Stimulated activated CD4-positive, alpha-beta T cell treated with anti-CD3 and anti-CD28 coated beads, TNF-alpha, amount 100 ng/mL, for 4 hours (primary cell): ENCODE measurements around the gene DQX1.
"Not testable (repeated sequence)": the region's sequence is repeated elsewhere in the genome, so short reads cannot be mapped to it uniquely, and the experiment has no call there.

Experiments used
- DNase-seq, 3 experiments: peaks; one replicate each; pipeline ENCODE4 v3.0.0-alpha.2; 2020; ENCODE audit warnings: low read depth in 3 of 3

DQX1 gene

GRCh38 chr2:74496997-74497776, 28.8 kb downstream of the DQX1 start:
- no peak for DNase-seq

DNA sequence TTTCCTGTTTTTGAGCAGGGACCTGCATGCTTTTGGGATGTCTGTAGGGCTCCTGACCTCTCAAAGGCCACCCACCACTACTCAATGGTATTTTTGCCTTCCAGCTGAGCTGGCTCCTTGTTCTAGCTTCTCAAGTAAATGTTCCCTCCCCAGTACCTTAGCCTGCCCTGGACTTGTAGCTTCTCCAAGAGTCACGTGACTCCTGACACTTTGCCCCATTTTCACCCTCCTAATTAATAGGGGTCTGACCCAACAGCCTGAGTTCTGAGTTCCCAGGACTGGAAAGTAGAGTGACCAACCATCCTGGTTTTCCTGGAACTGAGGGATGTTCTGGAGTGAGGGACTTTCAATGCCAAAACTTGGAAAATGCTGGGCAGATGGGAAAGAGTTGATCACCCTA, 30.6 kb downstream of the DQX1 start:
- no peak for DNase-seq

- no peak for DNase-seq
Measured at GRCh38 chr2:74493546-74493945, 32.5 kb downstream of the DQX1 start.

DNA sequence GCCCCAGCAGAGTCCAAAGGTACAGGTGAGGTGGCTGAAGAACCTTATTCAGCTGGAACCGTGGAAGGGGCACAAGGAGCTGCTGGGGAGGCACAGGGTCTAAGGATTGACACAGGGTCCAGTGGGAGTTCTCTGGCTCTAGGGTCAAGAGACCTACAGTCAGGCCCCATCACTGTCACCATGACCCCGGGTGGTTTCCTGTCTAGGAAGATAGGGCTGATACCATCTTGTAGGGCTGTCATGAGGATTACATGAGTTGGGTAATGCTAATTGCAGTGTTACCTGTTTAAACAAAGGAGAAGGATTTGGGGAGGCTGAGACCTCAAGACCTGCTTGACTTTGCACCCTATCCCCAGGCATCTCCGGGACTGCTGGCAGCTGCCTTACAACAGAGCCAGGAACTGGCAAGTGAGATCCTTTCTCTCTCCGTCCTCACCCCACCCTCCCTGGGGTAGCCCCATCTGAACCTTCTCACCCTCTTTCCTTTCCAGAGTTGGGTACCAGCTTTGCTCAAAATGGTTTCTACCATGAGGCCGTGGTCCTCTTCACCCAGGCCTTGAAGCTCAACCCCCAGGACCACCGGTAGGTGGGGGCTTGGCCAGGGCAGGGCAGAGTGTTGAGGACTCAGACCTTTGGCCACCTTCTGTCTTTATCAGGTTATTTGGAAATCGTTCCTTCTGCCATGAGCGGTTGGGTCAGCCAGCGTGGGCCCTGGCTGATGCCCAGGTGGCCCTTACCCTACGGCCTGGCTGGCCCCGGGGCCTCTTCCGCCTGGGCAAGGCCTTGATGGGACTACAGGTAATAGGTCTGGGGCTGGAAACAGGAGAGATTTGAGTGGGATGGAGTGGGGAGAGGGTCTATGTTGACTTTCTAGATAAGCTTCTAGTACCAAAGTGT, 34.1 kb downstream of the DQX1 start:
- no peak for DNase-seq

DNA sequence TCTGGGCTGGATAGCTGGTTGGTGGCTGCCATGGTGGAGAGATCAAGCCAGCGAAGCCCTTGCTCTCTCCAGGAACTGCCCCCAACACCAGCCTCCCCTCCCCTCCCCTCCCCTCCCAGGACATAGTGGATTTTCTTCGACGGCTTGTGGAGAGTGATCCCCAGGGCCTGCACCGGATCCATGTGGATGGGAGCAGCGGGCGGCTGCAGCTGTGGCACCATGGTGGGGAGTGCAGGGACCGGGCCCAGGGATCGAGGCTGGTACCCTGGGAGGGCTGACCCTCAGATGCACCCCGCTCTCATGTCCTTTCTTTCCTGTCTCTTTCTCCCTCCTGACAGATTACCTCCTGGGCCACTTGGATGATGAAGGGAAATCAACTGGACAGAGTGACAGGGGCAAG, 36.1 kb downstream of the DQX1 start:
- no peak for DNase-seq

GRCh38 chr2:74488643-74489481, 37.2 kb downstream of the DQX1 start:
- no peak for DNase-seq

- no peak for DNase-seq
Measured at GRCh38 chr2:74486141-74486540, 39.9 kb downstream of the DQX1 start.

DNA sequence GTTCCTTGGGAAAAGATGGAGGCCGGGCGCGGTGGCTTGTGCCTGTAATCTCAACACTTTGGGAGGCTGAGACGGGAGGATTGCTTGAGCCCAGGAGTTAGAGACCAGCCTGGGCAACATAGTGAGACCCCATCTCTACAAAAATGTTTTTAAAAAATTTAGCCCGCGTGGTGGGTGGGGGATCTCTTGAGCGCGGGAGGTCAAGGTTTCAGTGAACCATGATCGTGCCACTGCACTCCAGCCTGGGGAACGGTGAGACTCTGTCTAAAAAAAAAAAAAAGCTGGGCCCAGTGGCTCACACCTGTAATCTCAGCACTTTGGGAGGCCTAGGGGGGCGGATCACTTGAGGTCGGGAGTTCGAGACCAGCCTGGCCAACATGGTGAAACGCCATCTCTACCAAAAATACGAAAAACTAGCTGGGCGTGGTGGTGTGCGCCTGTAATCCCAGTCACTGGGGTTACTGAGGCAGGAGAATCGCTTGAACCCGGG, 42.3 kb downstream of the DQX1 start:
- not testable (repeated sequence) for DNase-seq

DNA sequence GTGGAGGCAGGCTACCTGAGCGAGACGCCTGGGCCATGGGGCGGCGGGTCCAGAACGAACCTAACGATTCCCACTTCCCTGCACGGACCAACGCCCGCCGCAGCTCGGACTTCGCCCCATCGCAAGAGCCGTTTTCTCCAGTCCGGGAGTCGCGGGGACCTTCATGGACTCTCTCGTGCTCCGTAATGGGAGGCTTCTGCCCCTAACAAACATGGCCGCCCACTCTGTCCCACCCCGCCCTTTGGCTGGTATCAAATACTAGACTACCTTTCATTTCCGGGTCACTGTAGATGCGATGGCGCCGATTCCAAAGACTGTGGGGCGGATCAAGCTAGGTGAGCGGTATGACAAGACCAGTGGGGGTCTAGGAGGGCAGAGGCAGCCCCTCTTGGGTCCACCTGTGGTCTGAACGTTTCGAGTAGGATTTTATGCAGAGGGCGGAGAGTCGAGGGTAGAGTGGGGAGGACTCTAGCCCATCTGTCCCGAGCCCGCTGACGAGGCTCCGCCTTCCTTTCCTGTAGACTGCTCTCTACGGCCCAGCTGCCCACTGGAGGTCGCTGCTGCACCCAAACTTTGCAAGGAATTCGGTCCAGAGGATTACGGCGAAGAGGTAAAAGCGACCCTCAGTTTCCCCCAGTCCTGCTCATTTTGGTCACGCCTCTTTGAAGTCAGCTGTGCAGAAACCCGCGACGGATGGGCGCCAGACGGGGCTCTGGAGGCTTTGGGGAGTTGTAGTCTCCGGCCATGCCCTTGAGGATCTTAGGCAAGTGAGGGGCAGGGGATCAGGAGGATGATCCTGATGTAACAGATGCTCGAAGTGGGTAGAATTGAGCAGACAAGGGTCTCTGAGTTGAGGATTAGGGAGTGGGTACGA, 43.0 kb downstream of the DQX1 start, which contains the start of the genes CCDC142 and TTC31:
CCDC142 (minus strand) TSS at position 198 of the 874 bp plus-strand sequence; CDS start at position 37, 161 bp downstream.
TTC31 (plus strand) TSS at position 281 of the 874 bp plus-strand sequence; CDS start at position 296, 15 bp downstream.
- peak; percentile 84 to 89 (median 86) for DNase-seq

- peak in 1 of 3 experiments; percentile 50 for DNase-seq
Measured at GRCh38 chr2:74481961-74482800, 43.9 kb downstream of the DQX1 start.

GRCh38 chr2:74481431-74481830, 44.6 kb downstream of the DQX1 start:
- no peak for DNase-seq

GRCh38 chr2:74474899-74475298, 51.1 kb downstream of the DQX1 start:
- DNase-seq: no peak

- no peak for DNase-seq
Measured at GRCh38 chr2:74474481-74474880, 51.5 kb downstream of the DQX1 start.

GRCh38 chr2:74472945-74473258, 53.1 kb downstream of the DQX1 start:
- no peak for DNase-seq

GRCh38 chr2:74472086-74472944, 53.7 kb downstream of the DQX1 start, which contains the start of gene MRPL53:
MRPL53 (minus strand) TSS chr2:74472680; CDS start chr2:74472660, 20 bp downstream.
- DNase-seq: peak; percentile 88 to 98 (median 92)

- no peak for DNase-seq
Measured at GRCh38 chr2:74471332-74472065, 54.5 kb downstream of the DQX1 start.

DNA sequence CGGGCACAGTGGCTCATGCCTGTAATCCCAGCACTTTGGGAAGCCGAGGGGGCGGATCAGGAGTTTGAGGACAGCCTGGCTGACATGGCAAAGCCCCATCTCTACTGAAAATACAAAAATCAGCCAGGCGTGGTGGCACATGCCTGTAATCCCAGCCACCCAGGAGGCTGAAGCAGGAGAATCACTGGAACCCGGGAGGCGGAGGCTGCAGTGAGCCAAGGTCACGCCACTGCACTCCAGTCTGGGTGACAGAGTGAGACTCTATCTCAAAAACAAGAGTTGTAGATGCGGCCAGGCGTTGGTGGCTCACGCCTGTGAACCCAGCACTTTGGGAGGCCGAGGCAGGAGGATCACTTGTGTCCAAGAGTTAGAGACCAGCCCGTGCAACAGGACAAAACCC, 55.3 kb downstream of the DQX1 start:
- DNase-seq: not testable (repeated sequence)
